GM23338 (cell line): ENCODE results near the gene ASB9. TPM values are rescaled to one million over a fixed set of nuclear protein-coding genes. Genes with fewer than 3 reads are reported as not detected.

Source experiments
- ATAC-seq: fragments of 200-7000 bp; cut with Tn5 transposase; 3 replicates; pipeline ENCODE4 v1.9.1; 2020
- DNase-seq: peaks from one replicate; pipeline ENCODE4 v3.0.0-alpha.2; 2015; ENCODE audit warnings: low spot score
- H2AFZ ChIP-seq: fragments of 200-600 bp; sonication (generic); 2 replicates; pipeline ENCODE4 v1.8.0; 2016; ENCODE audit warnings: antibody characterized with exemption, mild to moderate bottlenecking, moderate library complexity
- H3F3A ChIP-seq: fragments of 200-600 bp; sonication (generic); replicated peaks from 2 replicates; pipeline ENCODE4 v1.8.0; 2017; ENCODE audit warnings: antibody characterized with exemption, mixed run types, low read depth
- H3K27ac ChIP-seq: fragments of 200-600 bp; sonication (generic); 2 replicates; pipeline ENCODE4 v1.6.1; 2016; ENCODE audit warnings: low read depth
- H3K27me3 ChIP-seq: fragments of 200-600 bp; sonication (generic); 2 replicates; pipeline ENCODE4 v1.8.0; 2016; ENCODE audit warnings: mild to moderate bottlenecking, mixed run types, moderate library complexity; ENCODE audit not compliant: insufficient read depth
- H3K36me3 ChIP-seq: fragments of 200-600 bp; sonication (generic); 2 replicates; pipeline ENCODE4 v1.8.0; 2016; ENCODE audit warnings: mild to moderate bottlenecking; ENCODE audit not compliant: insufficient read depth
- H3K4me1 ChIP-seq: fragments of 200-600 bp; sonication (generic); 2 replicates; pipeline ENCODE4 v1.8.0; 2016; ENCODE audit warnings: mild to moderate bottlenecking, moderate library complexity; ENCODE audit not compliant: insufficient read depth
- H3K4me2 ChIP-seq: fragments of 200-600 bp; sonication (generic); 2 replicates; pipeline ENCODE4 v1.7.1; 2017; ENCODE audit warnings: mixed run types
- H3K4me3 ChIP-seq: fragments of 200-600 bp; sonication (generic); 2 replicates; pipeline ENCODE4 v1.6.1; 2016; ENCODE audit warnings: mixed run types
- H3K79me2 ChIP-seq: fragments of 200-600 bp; sonication (generic); replicated peaks from 2 replicates; pipeline ENCODE4 v1.8.0; 2017; ENCODE audit warnings: mild to moderate bottlenecking; ENCODE audit not compliant: insufficient read depth
- H3K9me2 ChIP-seq: fragments of 200-600 bp; sonication (generic); 2 replicates; pipeline ENCODE4 v1.8.0; 2017; ENCODE audit not compliant: insufficient read depth
- H4K20me1 ChIP-seq: fragments of 200-600 bp; sonication (generic); replicated peaks from 2 replicates; pipeline ENCODE4 v1.8.0; 2017; ENCODE audit warnings: mild to moderate bottlenecking; ENCODE audit not compliant: insufficient read depth
- H3K27ac Mint-ChIP-seq: 2 replicates; pipeline ENCODE4 v1.8.0; 2020; ENCODE audit warnings: inconsistent platforms, mild to moderate bottlenecking, moderate library complexity, mixed read lengths
- H3K27me3 Mint-ChIP-seq: 3 replicates; pipeline ENCODE4 v1.8.0; 2022; ENCODE audit warnings: low read depth, mild to moderate bottlenecking, moderate library complexity, mixed read lengths, inconsistent platforms; ENCODE audit not compliant: insufficient read depth, poor library complexity
- H3K36me3 Mint-ChIP-seq: 3 replicates; pipeline ENCODE4 v1.8.0; 2021; ENCODE audit warnings: low read depth, mild to moderate bottlenecking, inconsistent platforms, moderate library complexity, mixed read lengths
- H3K4me1 Mint-ChIP-seq: 3 replicates; pipeline ENCODE4 v1.8.0; 2020; ENCODE audit warnings: mild to moderate bottlenecking, inconsistent platforms, mixed read lengths
- H3K4me3 Mint-ChIP-seq: 3 replicates; pipeline ENCODE4 v1.8.0; 2021; ENCODE audit warnings: moderate library complexity, mild to moderate bottlenecking, inconsistent platforms, mixed read lengths
- H3K9me3 Mint-ChIP-seq: 3 replicates; pipeline ENCODE4 v1.8.0; 2020; ENCODE audit warnings: moderate library complexity, mild to moderate bottlenecking, inconsistent platforms, mixed read lengths
- CREB1 ChIP-seq: fragments of 250-450 bp; sonication (Bioruptor Pico); IDR thresholded peaks from 2 replicates; pipeline ENCODE4 v1.5.0; 2020; ENCODE audit warnings: low read depth, mild to moderate bottlenecking, moderate library complexity
- EZH2 ChIP-seq: fragments of 200-600 bp; sonication (generic); IDR thresholded peaks from one replicate; pipeline ENCODE4 v1.8.0; 2017; ENCODE audit warnings: antibody characterized with exemption, mild to moderate bottlenecking, low read depth; ENCODE audit not compliant: unreplicated experiment
- NANOG ChIP-seq: IDR thresholded peaks from 2 replicates; pipeline ENCODE4 v1.6.1; 2016; ENCODE audit warnings: antibody characterized with exemption, borderline replicate concordance
- POLR2AphosphoS5 ChIP-seq: IDR thresholded peaks from 2 replicates; pipeline ENCODE4 v1.6.1; 2016; ENCODE audit warnings: antibody characterized with exemption, low read depth
- ZNF331 ChIP-seq: fragments of 250-450 bp; sonication (Bioruptor Pico); IDR thresholded peaks from 2 replicates; pipeline ENCODE4 v1.5.0; 2020; ENCODE audit warnings: low read depth, mild to moderate bottlenecking, moderate library complexity
- polyA plus RNA-seq: library from polyadenylated mRNA; unstranded; fragments of >200 nt; fragmentation: Nextera tagmentation; extraction: Ambion mirVana; gene quantifications from 2 replicates; pipeline ENCODE4 v1.2.1, GENCODE V29; 2016
- total RNA-seq: library from RNA; depleted of rRNA; stranded (reverse); fragments of >200 nt; shearing (Covaris generic); gene quantifications from 2 replicates; pipeline ENCODE4 v1.2.3, GENCODE V29; 2014
- TF ChIP-seq, protein P1 (sequence below), 2 experiments: fragments of 200-600 bp in 1 of 2; sonication (generic) in 1 of 2; conservative IDR thresholded peaks; 2 replicates each; pipeline versions ENCODE4 v1.5.1 to v1.6.1; 2016 to 2017; ENCODE audit warnings: antibody characterized with exemption in 2 of 2, low read depth in 2 of 2, mild to moderate bottlenecking in 2 of 2, moderate library complexity in 1 of 2
- TF ChIP-seq, protein P2 (sequence below): IDR thresholded peaks from 2 replicates; pipeline ENCODE4 v1.6.1; 2016; ENCODE audit warnings: antibody characterized with exemption
- TF ChIP-seq, protein P3 (sequence below): fragments of 250-450 bp; sonication (Bioruptor Pico); IDR thresholded peaks from 2 replicates; pipeline ENCODE4 v1.5.0; 2020; ENCODE audit warnings: mild to moderate bottlenecking, moderate library complexity

Gene ASB9
- total and polyA plus RNA-seq, 2 experiments from 2014 or later = 0.37 to 0.42 TPM

DNA sequence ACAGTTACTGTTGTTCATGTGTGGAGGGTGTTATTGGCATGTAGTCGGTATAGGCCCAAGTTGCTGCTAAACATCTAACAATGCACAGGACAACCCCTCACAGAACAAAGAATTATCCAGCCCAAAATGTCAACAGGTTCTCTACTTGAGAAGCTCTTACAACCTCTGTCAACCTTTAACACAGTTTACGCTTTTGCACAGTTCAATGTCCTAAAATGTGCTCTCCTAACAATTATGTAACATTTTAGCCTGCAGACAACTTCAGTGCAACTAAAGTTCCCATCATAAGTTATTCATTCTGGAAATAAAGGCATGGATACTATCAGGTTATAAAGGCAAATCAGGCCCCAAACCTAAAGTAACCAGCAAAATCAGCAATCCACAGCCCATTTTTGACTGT lies 66.2 kb downstream of the ASB9 start:
- Histone ChIP-seq H3K4me3 (no peak overlapping the region), H3K27me3 (no peaks in the 10 kb centered on the region), H3K4me1 (no peaks in the 10 kb centered on the region), H3K79me2 (no peaks in the 10 kb centered on the region), H3K9me2 (no peaks in the 10 kb centered on the region), H3F3A (no peaks in the 10 kb centered on the region), H3K36me3 (no peaks in the 10 kb centered on the region), H4K20me1 (no peaks in the 10 kb centered on the region), H3K27ac (no peak overlapping the region), H3K4me2 (no peak overlapping the region), H2AFZ (no peak overlapping the region)
- Mint-ChIP-seq H3K36me3 (no peaks in the 10 kb centered on the region), H3K4me1 (no peaks in the 10 kb centered on the region), H3K27ac (no peak overlapping the region), H3K27me3 (no peaks in the 10 kb centered on the region), H3K9me3 (no peaks in the 10 kb centered on the region), H3K4me3 (no peak overlapping the region)
- ATAC-seq (no peak), DNase-seq (no peak)
- TF ChIP-seq POLR2AphosphoS5 (no peak), EZH2 (no peak), CREB1 (CRISPR knock-in tag) (no peak), NANOG (no peak), ZNF331 (CRISPR knock-in tag) (no peak)
- TF ChIP-seq, protein P1, sequence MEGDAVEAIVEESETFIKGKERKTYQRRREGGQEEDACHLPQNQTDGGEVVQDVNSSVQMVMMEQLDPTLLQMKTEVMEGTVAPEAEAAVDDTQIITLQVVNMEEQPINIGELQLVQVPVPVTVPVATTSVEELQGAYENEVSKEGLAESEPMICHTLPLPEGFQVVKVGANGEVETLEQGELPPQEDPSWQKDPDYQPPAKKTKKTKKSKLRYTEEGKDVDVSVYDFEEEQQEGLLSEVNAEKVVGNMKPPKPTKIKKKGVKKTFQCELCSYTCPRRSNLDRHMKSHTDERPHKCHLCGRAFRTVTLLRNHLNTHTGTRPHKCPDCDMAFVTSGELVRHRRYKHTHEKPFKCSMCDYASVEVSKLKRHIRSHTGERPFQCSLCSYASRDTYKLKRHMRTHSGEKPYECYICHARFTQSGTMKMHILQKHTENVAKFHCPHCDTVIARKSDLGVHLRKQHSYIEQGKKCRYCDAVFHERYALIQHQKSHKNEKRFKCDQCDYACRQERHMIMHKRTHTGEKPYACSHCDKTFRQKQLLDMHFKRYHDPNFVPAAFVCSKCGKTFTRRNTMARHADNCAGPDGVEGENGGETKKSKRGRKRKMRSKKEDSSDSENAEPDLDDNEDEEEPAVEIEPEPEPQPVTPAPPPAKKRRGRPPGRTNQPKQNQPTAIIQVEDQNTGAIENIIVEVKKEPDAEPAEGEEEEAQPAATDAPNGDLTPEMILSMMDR (conservative IDR thresholded peaks at IDR 0.05; ENCODE audit: low read depth in 2 of 2) = no peak
- TF ChIP-seq, protein P2, sequence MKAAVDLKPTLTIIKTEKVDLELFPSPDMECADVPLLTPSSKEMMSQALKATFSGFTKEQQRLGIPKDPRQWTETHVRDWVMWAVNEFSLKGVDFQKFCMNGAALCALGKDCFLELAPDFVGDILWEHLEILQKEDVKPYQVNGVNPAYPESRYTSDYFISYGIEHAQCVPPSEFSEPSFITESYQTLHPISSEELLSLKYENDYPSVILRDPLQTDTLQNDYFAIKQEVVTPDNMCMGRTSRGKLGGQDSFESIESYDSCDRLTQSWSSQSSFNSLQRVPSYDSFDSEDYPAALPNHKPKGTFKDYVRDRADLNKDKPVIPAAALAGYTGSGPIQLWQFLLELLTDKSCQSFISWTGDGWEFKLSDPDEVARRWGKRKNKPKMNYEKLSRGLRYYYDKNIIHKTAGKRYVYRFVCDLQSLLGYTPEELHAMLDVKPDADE = no peak
- TF ChIP-seq, protein P3, sequence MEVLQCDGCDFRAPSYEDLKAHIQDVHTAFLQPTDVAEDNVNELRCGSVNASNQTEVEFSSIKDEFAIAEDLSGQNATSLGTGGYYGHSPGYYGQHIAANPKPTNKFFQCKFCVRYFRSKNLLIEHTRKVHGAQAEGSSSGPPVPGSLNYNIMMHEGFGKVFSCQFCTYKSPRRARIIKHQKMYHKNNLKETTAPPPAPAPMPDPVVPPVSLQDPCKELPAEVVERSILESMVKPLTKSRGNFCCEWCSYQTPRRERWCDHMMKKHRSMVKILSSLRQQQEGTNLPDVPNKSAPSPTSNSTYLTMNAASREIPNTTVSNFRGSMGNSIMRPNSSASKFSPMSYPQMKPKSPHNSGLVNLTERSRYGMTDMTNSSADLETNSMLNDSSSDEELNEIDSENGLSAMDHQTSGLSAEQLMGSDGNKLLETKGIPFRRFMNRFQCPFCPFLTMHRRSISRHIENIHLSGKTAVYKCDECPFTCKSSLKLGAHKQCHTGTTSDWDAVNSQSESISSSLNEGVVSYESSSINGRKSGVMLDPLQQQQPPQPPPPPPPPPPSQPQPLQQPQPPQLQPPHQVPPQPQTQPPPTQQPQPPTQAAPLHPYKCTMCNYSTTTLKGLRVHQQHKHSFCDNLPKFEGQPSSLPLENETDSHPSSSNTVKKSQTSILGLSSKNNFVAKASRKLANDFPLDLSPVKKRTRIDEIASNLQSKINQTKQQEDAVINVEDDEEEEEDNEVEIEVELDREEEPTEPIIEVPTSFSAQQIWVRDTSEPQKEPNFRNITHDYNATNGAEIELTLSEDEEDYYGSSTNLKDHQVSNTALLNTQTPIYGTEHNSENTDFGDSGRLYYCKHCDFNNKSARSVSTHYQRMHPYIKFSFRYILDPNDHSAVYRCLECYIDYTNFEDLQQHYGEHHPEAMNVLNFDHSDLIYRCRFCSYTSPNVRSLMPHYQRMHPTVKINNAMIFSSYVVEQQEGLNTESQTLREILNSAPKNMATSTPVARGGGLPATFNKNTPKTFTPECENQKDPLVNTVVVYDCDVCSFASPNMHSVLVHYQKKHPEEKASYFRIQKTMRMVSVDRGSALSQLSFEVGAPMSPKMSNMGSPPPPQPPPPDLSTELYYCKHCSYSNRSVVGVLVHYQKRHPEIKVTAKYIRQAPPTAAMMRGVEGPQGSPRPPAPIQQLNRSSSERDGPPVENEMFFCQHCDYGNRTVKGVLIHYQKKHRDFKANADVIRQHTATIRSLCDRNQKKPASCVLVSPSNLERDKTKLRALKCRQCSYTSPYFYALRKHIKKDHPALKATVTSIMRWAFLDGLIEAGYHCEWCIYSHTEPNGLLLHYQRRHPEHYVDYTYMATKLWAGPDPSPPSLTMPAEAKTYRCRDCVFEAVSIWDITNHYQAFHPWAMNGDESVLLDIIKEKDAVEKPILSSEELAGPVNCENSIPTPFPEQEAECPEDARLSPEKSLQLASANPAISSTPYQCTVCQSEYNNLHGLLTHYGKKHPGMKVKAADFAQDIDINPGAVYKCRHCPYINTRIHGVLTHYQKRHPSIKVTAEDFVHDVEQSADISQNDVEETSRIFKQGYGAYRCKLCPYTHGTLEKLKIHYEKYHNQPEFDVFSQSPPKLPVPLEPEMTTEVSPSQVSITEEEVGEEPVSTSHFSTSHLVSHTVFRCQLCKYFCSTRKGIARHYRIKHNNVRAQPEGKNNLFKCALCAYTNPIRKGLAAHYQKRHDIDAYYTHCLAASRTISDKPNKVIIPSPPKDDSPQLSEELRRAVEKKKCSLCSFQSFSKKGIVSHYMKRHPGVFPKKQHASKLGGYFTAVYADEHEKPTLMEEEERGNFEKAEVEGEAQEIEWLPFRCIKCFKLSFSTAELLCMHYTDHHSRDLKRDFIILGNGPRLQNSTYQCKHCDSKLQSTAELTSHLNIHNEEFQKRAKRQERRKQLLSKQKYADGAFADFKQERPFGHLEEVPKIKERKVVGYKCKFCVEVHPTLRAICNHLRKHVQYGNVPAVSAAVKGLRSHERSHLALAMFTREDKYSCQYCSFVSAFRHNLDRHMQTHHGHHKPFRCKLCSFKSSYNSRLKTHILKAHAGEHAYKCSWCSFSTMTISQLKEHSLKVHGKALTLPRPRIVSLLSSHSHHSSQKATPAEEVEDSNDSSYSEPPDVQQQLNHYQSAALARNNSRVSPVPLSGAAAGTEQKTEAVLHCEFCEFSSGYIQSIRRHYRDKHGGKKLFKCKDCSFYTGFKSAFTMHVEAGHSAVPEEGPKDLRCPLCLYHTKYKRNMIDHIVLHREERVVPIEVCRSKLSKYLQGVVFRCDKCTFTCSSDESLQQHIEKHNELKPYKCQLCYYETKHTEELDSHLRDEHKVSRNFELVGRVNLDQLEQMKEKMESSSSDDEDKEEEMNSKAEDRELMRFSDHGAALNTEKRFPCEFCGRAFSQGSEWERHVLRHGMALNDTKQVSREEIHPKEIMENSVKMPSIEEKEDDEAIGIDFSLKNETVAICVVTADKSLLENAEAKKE (CRISPR knock-in tag) = no peak
